BLaER1 (cell line): ENCODE measurements around the gene SLC12A3.
"Not testable (repeated sequence)": the region's sequence is repeated elsewhere in the genome, so short reads cannot be mapped to it uniquely, and the experiment has no call there.

Source experiments
- H3K27ac ChIP-seq: shearing (Covaris generic); formaldehyde crosslinking; 2 replicates; pipeline ENCODE4 v1.8.1; 2022
- H3K27me3 ChIP-seq: shearing (Covaris generic); formaldehyde crosslinking; 2 replicates; pipeline ENCODE4 v1.8.1; 2022
- H3K36me3 ChIP-seq: shearing (Covaris generic); formaldehyde crosslinking; 2 replicates; pipeline ENCODE4 v1.8.1; 2022
- H3K4me1 ChIP-seq: shearing (Covaris generic); formaldehyde crosslinking; 2 replicates; pipeline ENCODE4 v1.8.1; 2022
- H3K4me2 ChIP-seq: shearing (Covaris generic); formaldehyde crosslinking; 2 replicates; pipeline ENCODE4 v1.8.1; 2022
- H3K4me3 ChIP-seq: shearing (Covaris generic); formaldehyde crosslinking; 2 replicates; pipeline ENCODE4 v1.8.1; 2022
- H3K9ac ChIP-seq: shearing (Covaris generic); formaldehyde crosslinking; 2 replicates; pipeline ENCODE4 v1.8.1; 2022
- H3K9me3 ChIP-seq: shearing (Covaris generic); formaldehyde crosslinking; 2 replicates; pipeline ENCODE4 v1.8.1; 2022
- H4K20me1 ChIP-seq: shearing (Covaris generic); formaldehyde crosslinking; 2 replicates; pipeline ENCODE4 v1.8.1; 2022
- Cebpa-rat ChIP-seq: shearing (Covaris generic); IDR thresholded peaks from 2 replicates; pipeline ENCODE4 v1.8.1; 2022

The SLC12A3 gene

GRCh38 chr16:56877486-56878182 lies 12.6 kb downstream of the SLC12A3 start:
- H3K36me3 ChIP-seq, result no peaks in the 10 kb centered on the region
- no peak overlapping the region for H3K27ac ChIP-seq
- no peaks in the 10 kb centered on the region for H3K27me3 ChIP-seq
- no peak overlapping the region for H3K9ac ChIP-seq
- H3K9me3 ChIP-seq, result no peaks in the 10 kb centered on the region
- H3K4me1 ChIP-seq, result peaks cover 8% of the 10 kb centered on the region; the same call in 1 of the 2 replicates
- TF ChIP-seq Cebpa-rat, result no peak
- H4K20me1 ChIP-seq, result no peaks in the 10 kb centered on the region
- H3K4me2 ChIP-seq, result no peak overlapping the region
- H3K4me3 ChIP-seq, result no peak overlapping the region

GRCh38 chr16:56878282-56878854 lies 13.4 kb downstream of the SLC12A3 start:
- Histone ChIP-seq H3K36me3 (no peaks in the 10 kb centered on the region), H3K4me2 (no peak overlapping the region), H3K9ac (no peak overlapping the region), H3K27me3 (no peaks in the 10 kb centered on the region), H3K27ac (no peak overlapping the region), H4K20me1 (no peaks in the 10 kb centered on the region), H3K4me3 (no peak overlapping the region), H3K9me3 (no peaks in the 10 kb centered on the region), H3K4me1 (peaks cover 8% of the 10 kb centered on the region; the same call in 1 of the 2 replicates)
- TF ChIP-seq Cebpa-rat, result no peak

- Histone ChIP-seq H3K9ac (no peak overlapping the region), H3K27me3 (no peaks in the 10 kb centered on the region)
- no peak for TF ChIP-seq Cebpa-rat
Observed at GRCh38 chr16:56879276-56879675, 14.3 kb downstream of the SLC12A3 start.

GRCh38 chr16:56880176-56880575 lies 15.2 kb downstream of the SLC12A3 start:
- H3K4me2 ChIP-seq, result no peak overlapping the region
- H3K9me3 ChIP-seq, result no peaks in the 10 kb centered on the region
- H3K36me3 ChIP-seq, result no peaks in the 10 kb centered on the region
- no peaks in the 10 kb centered on the region for H4K20me1 ChIP-seq
- peaks cover 8% of the 10 kb centered on the region; the same call in 1 of the 2 replicates for H3K4me1 ChIP-seq
- no peaks in the 10 kb centered on the region for H3K27me3 ChIP-seq
- no peak overlapping the region for H3K4me3 ChIP-seq
- no peak overlapping the region for H3K27ac ChIP-seq
- no peak overlapping the region for H3K9ac ChIP-seq
- no peak for TF ChIP-seq Cebpa-rat

More at GRCh38 chr16:56879276-56879675, 14.3 kb downstream of the SLC12A3 start:
- Histone ChIP-seq H3K4me3 (no peak overlapping the region), H3K4me2 (no peak overlapping the region), H3K4me1 (peaks cover 8% of the 10 kb centered on the region; the same call in 1 of the 2 replicates), H3K9me3 (no peaks in the 10 kb centered on the region), H4K20me1 (no peaks in the 10 kb centered on the region), H3K27ac (no peak overlapping the region), H3K36me3 (no peaks in the 10 kb centered on the region)

GRCh38 chr16:56880685-56881084 lies 15.7 kb downstream of the SLC12A3 start:
- Histone ChIP-seq H4K20me1 (no peaks in the 10 kb centered on the region), H3K4me2 (no peak overlapping the region), H3K36me3 (no peaks in the 10 kb centered on the region), H3K9me3 (no peaks in the 10 kb centered on the region), H3K27me3 (no peaks in the 10 kb centered on the region), H3K27ac (no peak overlapping the region), H3K4me3 (no peak overlapping the region), H3K9ac (no peak overlapping the region), H3K4me1 (peaks cover 8% of the 10 kb centered on the region; the same call in 1 of the 2 replicates)
- no peak for TF ChIP-seq Cebpa-rat

- Histone ChIP-seq H3K4me2 (no peak overlapping the region), H3K4me1 (no peaks in the 10 kb centered on the region)
Observed at GRCh38 chr16:56882077-56882800, 17.2 kb downstream of the SLC12A3 start.

GRCh38 chr16:56883586-56883985 lies 18.6 kb downstream of the SLC12A3 start:
- Histone ChIP-seq H3K27ac (no peak overlapping the region), H3K9me3 (no peaks in the 10 kb centered on the region), H3K4me3 (no peak overlapping the region), H3K9ac (no peak overlapping the region), H3K36me3 (no peaks in the 10 kb centered on the region), H3K4me1 (peaks cover 8% of the 10 kb centered on the region), H3K4me2 (no peak overlapping the region), H3K27me3 (no peaks in the 10 kb centered on the region), H4K20me1 (no peaks in the 10 kb centered on the region)
- no peak for TF ChIP-seq Cebpa-rat

More at GRCh38 chr16:56882077-56882800, 17.2 kb downstream of the SLC12A3 start:
- Histone ChIP-seq H3K36me3 (no peaks in the 10 kb centered on the region), H3K9me3 (no peaks in the 10 kb centered on the region), H3K27ac (no peak overlapping the region), H3K27me3 (no peaks in the 10 kb centered on the region), H4K20me1 (no peaks in the 10 kb centered on the region), H3K4me3 (no peak overlapping the region), H3K9ac (no peak overlapping the region)
- no peak for TF ChIP-seq Cebpa-rat

GRCh38 chr16:56884026-56884582 lies 19.1 kb downstream of the SLC12A3 start:
- Histone ChIP-seq H3K27me3 (no peaks in the 10 kb centered on the region), H3K4me1 (peaks cover 13% of the 10 kb centered on the region), H3K9ac (no peak overlapping the region)

GRCh38 chr16:56884929-56885328 lies 19.9 kb downstream of the SLC12A3 start:
- H3K9ac ChIP-seq, H3K27ac ChIP-seq, H3K4me2 ChIP-seq, H4K20me1 ChIP-seq, H3K27me3 ChIP-seq, H3K36me3 ChIP-seq, H3K4me3 ChIP-seq, H3K9me3 ChIP-seq: not testable (repeated sequence)
- peaks cover 21% of the 10 kb centered on the region for H3K4me1 ChIP-seq

More at GRCh38 chr16:56884026-56884582, 19.1 kb downstream of the SLC12A3 start:
- Histone ChIP-seq H3K4me2 (no peak overlapping the region), H3K36me3 (no peaks in the 10 kb centered on the region), H4K20me1 (no peaks in the 10 kb centered on the region), H3K27ac (no peak overlapping the region), H3K9me3 (no peaks in the 10 kb centered on the region), H3K4me3 (no peak overlapping the region)
- no peak for TF ChIP-seq Cebpa-rat
